GM18861 (cell line): ENCODE results near the gene WNT5B.

Experiments used
- ATAC-seq: cut with Tn5 transposase; IDR thresholded peaks from one replicate; pipeline ENCODE4 v1.9.1; 2021; ENCODE audit not compliant: unreplicated experiment

The WNT5B gene

GRCh38 chr12:1650260-1650977 is 21.4 kb downstream of the WNT5B start:
- ATAC-seq: no peak

GRCh38 chr12:1650978-1651361 is 21.9 kb downstream of the WNT5B start:
- ATAC-seq: no peak

- ATAC-seq: no peak
Observed at GRCh38 chr12:1651946-1652345, 22.9 kb downstream of the WNT5B start.

DNA sequence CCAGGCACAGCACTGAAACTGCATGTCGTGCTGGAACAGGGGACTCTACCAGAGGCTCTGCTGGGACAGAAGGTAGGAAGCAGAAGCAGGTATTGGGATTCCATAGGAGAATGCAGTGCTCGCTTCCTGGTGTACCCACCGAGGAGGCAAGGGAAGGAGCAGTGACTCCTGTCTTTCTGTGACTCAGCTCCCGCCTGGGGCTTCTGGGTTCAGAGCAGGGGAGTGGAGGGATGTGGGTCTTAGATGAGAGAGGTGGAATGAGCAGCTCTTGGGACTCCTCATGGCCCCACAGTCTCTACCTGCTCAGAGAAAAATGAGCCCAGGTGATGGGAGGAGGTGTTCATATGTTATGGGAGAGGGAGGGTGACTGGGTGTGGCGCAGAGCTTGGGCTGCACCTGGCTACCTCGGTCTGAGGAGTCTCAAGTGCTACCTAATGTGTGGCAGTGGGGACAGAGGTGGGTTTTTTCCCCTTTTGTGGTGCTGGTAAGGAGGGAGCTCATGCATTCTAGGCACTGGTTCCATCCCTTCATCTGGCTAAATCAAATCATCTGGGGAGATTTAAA is 26.3 kb downstream of the WNT5B start:
- no peak for ATAC-seq

- no peak for ATAC-seq
Observed at GRCh38 chr12:1656902-1657301, 27.9 kb downstream of the WNT5B start.

DNA sequence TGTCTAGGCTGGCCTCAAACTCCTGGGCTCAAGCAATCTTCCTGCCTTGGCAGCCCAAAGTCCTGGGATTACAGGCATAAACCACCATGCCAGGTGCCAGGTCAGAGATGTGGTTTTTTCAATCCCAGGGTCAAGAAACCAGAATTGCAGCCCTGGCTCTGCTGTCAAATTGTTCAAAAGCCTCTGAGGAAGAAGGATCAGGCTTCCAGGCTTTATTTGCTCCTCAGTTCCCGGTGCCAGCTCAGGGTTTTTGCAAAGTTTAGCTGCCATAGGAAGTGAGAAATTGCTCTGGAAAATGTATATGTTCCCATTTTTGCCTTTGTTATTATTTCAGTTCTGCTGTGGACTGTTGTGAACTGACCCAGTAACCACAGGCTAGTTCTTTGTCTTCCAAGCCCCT is 28.7 kb downstream of the WNT5B start:
- no peak for ATAC-seq

- ATAC-seq: no peak
Observed at GRCh38 chr12:1660304-1661187, 31.5 kb downstream of the WNT5B start.

GRCh38 chr12:1661553-1662335 is 32.7 kb downstream of the WNT5B start:
- ATAC-seq: peak; percentile 61

- no peak for ATAC-seq
Observed at GRCh38 chr12:1662761-1663439, 33.9 kb downstream of the WNT5B start.

GRCh38 chr12:1663440-1664132 is 34.6 kb downstream of the WNT5B start:
- no peak for ATAC-seq

GRCh38 chr12:1665366-1665765 is 36.3 kb downstream of the WNT5B start:
- no peak for ATAC-seq

DNA sequence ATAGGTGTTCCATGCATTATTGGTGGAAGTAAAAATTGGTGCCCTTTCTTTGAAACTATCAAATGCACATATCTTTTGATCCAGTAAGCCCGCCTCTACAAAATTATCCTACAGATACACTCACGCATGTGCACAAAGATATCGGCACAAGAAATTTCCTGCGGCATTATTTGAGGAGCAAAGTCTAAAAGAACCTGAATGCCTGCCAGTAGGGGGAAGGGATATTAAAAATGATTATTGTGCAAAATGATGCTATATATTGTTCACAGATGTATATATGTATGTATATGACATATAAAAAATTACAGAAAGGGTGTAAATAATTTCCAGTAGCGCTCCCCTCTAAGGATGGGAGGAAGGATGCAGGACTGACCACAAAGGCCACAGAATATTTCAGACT is 37.2 kb downstream of the WNT5B start:
- ATAC-seq: no peak

- ATAC-seq: no peak
Observed at GRCh38 chr12:1666685-1667162, 37.7 kb downstream of the WNT5B start.

GRCh38 chr12:1668833-1669543 is 40.0 kb downstream of the WNT5B start:
- ATAC-seq: no peak

DNA sequence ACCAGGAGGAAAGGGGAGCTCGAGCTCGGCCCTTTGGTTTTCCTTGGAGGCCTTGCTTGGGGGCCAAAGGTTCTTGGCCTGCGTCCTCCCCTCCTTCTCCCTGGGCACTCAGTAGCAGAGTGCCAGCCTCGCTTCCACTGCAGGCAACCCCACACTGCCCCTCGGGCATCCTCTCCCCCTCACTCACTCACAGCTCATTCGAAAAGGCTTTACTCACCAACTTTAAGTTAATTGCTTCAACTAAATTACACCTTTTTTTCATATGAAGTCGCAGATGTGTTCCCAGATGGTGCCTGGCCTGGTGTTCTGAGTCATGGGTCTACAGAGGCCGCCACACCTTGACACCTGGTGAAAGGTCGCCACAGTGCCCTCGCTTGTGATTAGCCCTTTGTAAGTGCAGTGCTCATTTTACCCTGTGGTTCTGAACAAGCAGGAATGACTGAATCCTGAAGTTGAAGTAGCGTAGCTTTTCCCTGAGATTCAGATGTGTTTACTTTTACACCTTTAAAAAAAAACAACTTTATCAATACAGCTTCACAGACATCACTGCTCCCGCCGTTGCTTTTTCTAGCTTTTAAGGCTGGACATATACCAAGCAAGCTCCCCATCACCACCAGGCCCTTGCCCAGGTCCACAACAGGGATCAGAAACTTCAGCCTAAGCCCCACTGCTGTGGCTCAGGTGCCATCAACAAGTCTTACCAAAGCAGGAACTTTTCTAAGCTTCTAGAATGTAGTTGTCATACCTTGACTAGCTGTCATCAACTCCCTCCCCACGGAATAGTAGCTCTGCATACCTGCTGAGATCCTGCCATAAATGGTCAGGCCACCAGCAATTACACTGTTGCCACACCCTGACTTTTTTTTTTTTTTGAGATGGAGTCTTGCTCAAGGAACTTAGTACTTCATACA is 41.6 kb downstream of the WNT5B start:
- ATAC-seq: no peak

DNA sequence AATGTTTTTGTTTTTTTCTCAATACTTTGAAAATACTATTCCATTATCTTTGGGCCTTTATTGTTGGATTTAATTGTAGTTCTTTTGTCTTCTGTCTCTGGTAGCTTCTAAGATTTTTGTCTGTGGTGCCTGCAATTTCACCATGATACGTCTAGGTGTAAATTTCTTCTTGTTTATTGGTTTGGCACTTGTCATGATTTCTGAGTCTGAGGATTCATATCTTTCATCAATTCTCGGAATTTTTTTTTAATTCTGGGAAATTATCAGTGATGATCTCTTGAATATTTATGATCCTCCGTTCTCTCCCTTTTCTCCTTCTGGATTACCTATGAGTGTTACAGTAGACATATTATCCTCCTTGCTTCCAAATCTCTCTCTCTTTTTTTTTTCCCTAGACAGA is 47.0 kb downstream of the WNT5B start:
- ATAC-seq: no peak

- no peak for ATAC-seq
Observed at GRCh38 chr12:1680804-1681492, 51.9 kb downstream of the WNT5B start.

- ATAC-seq: no peak
Observed at GRCh38 chr12:1681493-1681807, 52.4 kb downstream of the WNT5B start.
